ACC112 (cell line): ENCODE results near the gene MKRN2OS.

Experiments
- H2AFZ ChIP-seq: fragments of 200-600 bp; sonication (generic); one replicate; pipeline ENCODE4 v1.6.0; 2017; ENCODE audit warnings: antibody characterized with exemption, low read length; ENCODE audit not compliant: unreplicated experiment
- H3K27ac ChIP-seq: fragments of 200-600 bp; sonication (generic); 2 replicates; pipeline ENCODE4 v1.5.1; 2014; ENCODE audit warnings: low read depth, mild to moderate bottlenecking, antibody characterized with exemption, low read length, moderate library complexity
- H3K27me3 ChIP-seq: fragments of 200-600 bp; sonication (generic); 2 replicates; pipeline ENCODE4 v1.6.1; 2014; ENCODE audit warnings: mild to moderate bottlenecking, antibody characterized with exemption, low read length, moderate library complexity, mixed read lengths; ENCODE audit not compliant: insufficient read depth
- H3K36me3 ChIP-seq: fragments of 200-600 bp; sonication (generic); 2 replicates; pipeline ENCODE4 v1.6.1; 2016; ENCODE audit warnings: mild to moderate bottlenecking, antibody characterized with exemption, low read length, moderate library complexity, mixed read lengths; ENCODE audit not compliant: insufficient read depth
- H3K4me1 ChIP-seq: fragments of 200-600 bp; sonication (generic); one replicate; pipeline ENCODE4 v1.6.1; 2016; ENCODE audit warnings: low read length, mixed read lengths; ENCODE audit not compliant: insufficient read depth, unreplicated experiment, control insufficient read depth
- H3K4me3 ChIP-seq: fragments of 200-600 bp; sonication (generic); 2 replicates; pipeline ENCODE4 v1.5.1; 2014; ENCODE audit warnings: mild to moderate bottlenecking, low read depth, low read length
- H3K79me2 ChIP-seq: fragments of 200-600 bp; sonication (generic); one replicate; pipeline ENCODE4 v1.6.0; 2016; ENCODE audit warnings: low read length; ENCODE audit not compliant: control insufficient read depth, unreplicated experiment, insufficient read depth

MKRN2OS gene

GRCh38 chr3:12545473-12545791, at the start of gene MKRN2OS:
Gene MKRN2OS, minus strand, starts transcription at chr3:12545499. Its CDS starts 35 bp downstream, at chr3:12545464.
- Histone ChIP-seq H3K27ac (no peak within 1 kb of the TSS), H2AFZ (no peak within 1 kb of the TSS), H3K4me1 (no peaks in the 10 kb centered on the region), H3K27me3 (no peaks in the 10 kb centered on the region), H3K4me3 (no peak within 1 kb of the TSS), H3K79me2 (no peaks in the 10 kb centered on the region), H3K36me3 (no peaks in the 10 kb centered on the region)

GRCh38 chr3:12593473-12593872, 48.2 kb upstream of the MKRN2OS start:
- Histone ChIP-seq H2AFZ (no peak overlapping the region), H3K4me3 (no peak overlapping the region), H3K27ac (no peak overlapping the region), H3K36me3 (peaks cover 20% of the 10 kb centered on the region), H3K27me3 (no peaks in the 10 kb centered on the region), H3K4me1 (peaks cover under 1% of the 10 kb centered on the region), H3K79me2 (no peaks in the 10 kb centered on the region)

GRCh38 chr3:12591997-12592715, 46.9 kb upstream of the MKRN2OS start:
- H3K27ac ChIP-seq, result no peak overlapping the region
- no peak overlapping the region for H2AFZ ChIP-seq
- peaks cover 23% of the 10 kb centered on the region for H3K36me3 ChIP-seq
- H3K4me1 ChIP-seq, result peaks cover 9% of the 10 kb centered on the region
- no peak overlapping the region for H3K4me3 ChIP-seq
- H3K27me3 ChIP-seq, result no peaks in the 10 kb centered on the region
- H3K79me2 ChIP-seq, result no peaks in the 10 kb centered on the region

- H3K4me3 ChIP-seq, result no peak overlapping the region
- H3K79me2 ChIP-seq, result no peaks in the 10 kb centered on the region
- H3K27ac ChIP-seq, result no peak overlapping the region
- H3K27me3 ChIP-seq, result no peaks in the 10 kb centered on the region
- H2AFZ ChIP-seq, result no peak overlapping the region
- H3K4me1 ChIP-seq, result peaks cover 9% of the 10 kb centered on the region
- peaks cover 27% of the 10 kb centered on the region for H3K36me3 ChIP-seq
Measured at GRCh38 chr3:12591456-12591855, 46.2 kb upstream of the MKRN2OS start.

- peaks cover 33% of the 10 kb centered on the region for H3K36me3 ChIP-seq
- no peaks in the 10 kb centered on the region for H3K27me3 ChIP-seq
- no peaks in the 10 kb centered on the region for H3K79me2 ChIP-seq
- peaks cover 9% of the 10 kb centered on the region for H3K4me1 ChIP-seq
- H3K27ac ChIP-seq, result no peak overlapping the region
- H3K4me3 ChIP-seq, result no peak overlapping the region
- H2AFZ ChIP-seq, result no peak overlapping the region
Measured at GRCh38 chr3:12590096-12590495, 44.8 kb upstream of the MKRN2OS start.

- H3K4me1 ChIP-seq, result peaks cover 9% of the 10 kb centered on the region
- H3K4me3 ChIP-seq, result no peak overlapping the region
- H3K27ac ChIP-seq, result no peak overlapping the region
- no peaks in the 10 kb centered on the region for H3K79me2 ChIP-seq
- H2AFZ ChIP-seq, result no peak overlapping the region
- H3K27me3 ChIP-seq, result no peaks in the 10 kb centered on the region
- H3K36me3 ChIP-seq, result peaks cover 29% of the 10 kb centered on the region
Measured at GRCh38 chr3:12588039-12589009, 43.0 kb upstream of the MKRN2OS start.

GRCh38 chr3:12586403-12586802, 41.1 kb upstream of the MKRN2OS start:
- Histone ChIP-seq H3K79me2 (no peaks in the 10 kb centered on the region), H2AFZ (no peak overlapping the region), H3K27me3 (no peaks in the 10 kb centered on the region), H3K4me1 (peaks cover 9% of the 10 kb centered on the region), H3K36me3 (peaks cover 38% of the 10 kb centered on the region), H3K27ac (no peak overlapping the region), H3K4me3 (no peak overlapping the region)

- Histone ChIP-seq H3K36me3 (peaks cover 38% of the 10 kb centered on the region), H3K4me3 (no peak overlapping the region), H3K27ac (no peak overlapping the region)
Measured at GRCh38 chr3:12585970-12586369, 40.7 kb upstream of the MKRN2OS start.

GRCh38 chr3:12585181-12585580, 39.9 kb upstream of the MKRN2OS start:
- Histone ChIP-seq H3K4me1 (peaks cover 9% of the 10 kb centered on the region), H3K36me3 (peaks cover 35% of the 10 kb centered on the region), H3K4me3 (no peak overlapping the region), H3K27me3 (no peaks in the 10 kb centered on the region), H3K79me2 (no peaks in the 10 kb centered on the region), H2AFZ (no peak overlapping the region), H3K27ac (no peak overlapping the region)

More at GRCh38 chr3:12585970-12586369, 40.7 kb upstream of the MKRN2OS start:
- Histone ChIP-seq H3K27me3 (no peaks in the 10 kb centered on the region), H2AFZ (no peak overlapping the region), H3K79me2 (no peaks in the 10 kb centered on the region), H3K4me1 (peaks cover 9% of the 10 kb centered on the region)

GRCh38 chr3:12584083-12584482, 38.8 kb upstream of the MKRN2OS start:
- Histone ChIP-seq H2AFZ (no peak overlapping the region), H3K27me3 (no peaks in the 10 kb centered on the region), H3K36me3 (peaks cover 30% of the 10 kb centered on the region)

More at GRCh38 chr3:12584083-12584482, 38.8 kb upstream of the MKRN2OS start:
- no peak overlapping the region for H3K4me3 ChIP-seq
- H3K79me2 ChIP-seq, result peaks cover 5% of the 10 kb centered on the region
- peaks cover 18% of the 10 kb centered on the region for H3K4me1 ChIP-seq
- H3K27ac ChIP-seq, result no peak overlapping the region
